ENCODE results near the gene FTO.

GRCh38 chr16:53826658-53827057 lies 122.7 kb downstream of the FTO start:
- TF ChIP-seq, protein P1, sequence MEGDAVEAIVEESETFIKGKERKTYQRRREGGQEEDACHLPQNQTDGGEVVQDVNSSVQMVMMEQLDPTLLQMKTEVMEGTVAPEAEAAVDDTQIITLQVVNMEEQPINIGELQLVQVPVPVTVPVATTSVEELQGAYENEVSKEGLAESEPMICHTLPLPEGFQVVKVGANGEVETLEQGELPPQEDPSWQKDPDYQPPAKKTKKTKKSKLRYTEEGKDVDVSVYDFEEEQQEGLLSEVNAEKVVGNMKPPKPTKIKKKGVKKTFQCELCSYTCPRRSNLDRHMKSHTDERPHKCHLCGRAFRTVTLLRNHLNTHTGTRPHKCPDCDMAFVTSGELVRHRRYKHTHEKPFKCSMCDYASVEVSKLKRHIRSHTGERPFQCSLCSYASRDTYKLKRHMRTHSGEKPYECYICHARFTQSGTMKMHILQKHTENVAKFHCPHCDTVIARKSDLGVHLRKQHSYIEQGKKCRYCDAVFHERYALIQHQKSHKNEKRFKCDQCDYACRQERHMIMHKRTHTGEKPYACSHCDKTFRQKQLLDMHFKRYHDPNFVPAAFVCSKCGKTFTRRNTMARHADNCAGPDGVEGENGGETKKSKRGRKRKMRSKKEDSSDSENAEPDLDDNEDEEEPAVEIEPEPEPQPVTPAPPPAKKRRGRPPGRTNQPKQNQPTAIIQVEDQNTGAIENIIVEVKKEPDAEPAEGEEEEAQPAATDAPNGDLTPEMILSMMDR (IDR thresholded peaks at IDR 0.05; ENCODE audit: poor library complexity, severe bottlenecking), result no peak
- no peak for TF ChIP-seq TAF1 (IDR thresholded peaks at IDR 0.05; ENCODE audit: low read depth)
- no peak for TF ChIP-seq RAD21 (conservative IDR thresholded peaks at IDR 0.05)
- TF ChIP-seq REST (IDR thresholded peaks at IDR 0.05; ENCODE audit: borderline replicate concordance), result no peak
- no peak for TF ChIP-seq POLR2AphosphoS5 (IDR thresholded peaks at IDR 0.05)
- TF ChIP-seq EP300 (conservative IDR thresholded peaks at IDR 0.05; ENCODE audit: poor library complexity, severe bottlenecking), result no peak

All from neural cell (in vitro differentiated cells).